Ectodermal cell (in vitro differentiated cells): ENCODE measurements around the gene TRIM25.

Experiments
- H3K27ac ChIP-seq: 2 replicates; pipeline ENCODE4 v1.7.0; 2013; ENCODE audit warnings: mild to moderate bottlenecking, low read depth, low read length; ENCODE audit not compliant: insufficient read depth, poor library complexity, severe bottlenecking
- H3K27me3 ChIP-seq: 2 replicates; pipeline ENCODE4 v1.7.0; 2013; ENCODE audit warnings: mild to moderate bottlenecking, low read length; ENCODE audit not compliant: insufficient read depth, control insufficient read depth, poor library complexity, severe bottlenecking
- H3K36me3 ChIP-seq: one replicate; pipeline ENCODE4 v1.7.0; 2013; ENCODE audit warnings: low read length; ENCODE audit not compliant: control insufficient read depth, insufficient read depth
- H3K4me1 ChIP-seq: one replicate; pipeline ENCODE4 v1.7.0; 2013; ENCODE audit warnings: low read length; ENCODE audit not compliant: control insufficient read depth, insufficient read depth
- H3K4me3 ChIP-seq: 2 replicates; pipeline ENCODE4 v1.7.0; 2013; ENCODE audit warnings: low read depth, low read length, control low read depth; ENCODE audit not compliant: insufficient read depth
- H3K9me3 ChIP-seq: 2 replicates; pipeline ENCODE4 v1.7.0; 2013; ENCODE audit warnings: mild to moderate bottlenecking, low read length, moderate library complexity; ENCODE audit not compliant: control insufficient read depth
- WGBS, 2 experiments: methylation state at CpG; one replicate each; pipeline ENCODE4 v1.1.7; 2013; ENCODE audit warnings: missing lambda C conversion rate in 2 of 2; 5-methylcytosine and 5-hydroxymethylcytosine counted together

TRIM25 gene

DNA sequence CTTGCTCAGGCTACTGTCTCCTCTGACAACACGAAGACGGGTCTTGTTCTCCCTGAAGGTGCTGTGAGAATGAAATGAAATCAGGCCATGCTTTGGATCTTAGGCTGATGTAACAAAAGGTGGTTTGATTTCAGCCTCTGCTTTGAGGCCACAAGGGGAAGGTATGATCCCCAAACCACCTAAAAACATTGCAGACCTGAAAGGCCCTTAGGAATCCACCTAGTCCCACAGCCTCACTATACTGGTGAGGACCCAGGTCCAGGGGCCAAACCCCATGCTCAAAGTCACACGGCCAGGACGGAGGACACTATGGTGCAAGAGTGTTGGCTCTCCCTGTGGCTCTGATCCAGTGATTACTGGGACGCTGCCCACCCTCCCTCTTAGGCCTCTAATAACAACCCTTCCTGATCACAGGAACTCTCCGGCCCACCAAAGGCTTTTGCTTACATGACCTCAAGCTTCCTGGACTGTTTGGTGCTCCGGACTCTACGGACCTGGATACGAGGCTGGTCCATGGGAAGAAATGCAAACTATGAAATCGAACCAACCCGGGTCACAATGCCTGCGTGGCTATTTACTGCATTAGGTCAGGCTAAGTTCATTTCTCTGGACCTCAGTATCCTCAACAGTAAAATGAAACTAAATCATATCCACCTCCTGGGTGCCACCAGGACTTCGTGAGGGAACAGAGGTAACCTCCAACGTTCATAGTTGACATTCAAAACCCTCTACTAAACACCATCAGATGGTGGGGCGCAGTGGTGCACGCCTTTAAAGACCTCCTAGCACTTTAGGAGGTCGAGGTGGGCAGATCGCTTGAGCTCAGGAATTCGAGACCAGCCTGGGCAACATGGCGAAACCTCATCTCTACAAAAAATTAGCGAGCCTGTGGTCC, 1.5 kb downstream of the TRIM25 start:
- Histone ChIP-seq H3K4me3 (no peak overlapping the region), H3K27me3 (peaks cover 38% of the 10 kb centered on the region), H3K36me3 (no peaks in the 10 kb centered on the region), H3K4me1 (peaks cover 6% of the 10 kb centered on the region), H3K9me3 (no peaks in the 10 kb centered on the region), H3K27ac (no peak overlapping the region)
- WGBS, 2 experiments = 93 to 94% methylated on average over 21 of the region's 21 CpGs

DNA sequence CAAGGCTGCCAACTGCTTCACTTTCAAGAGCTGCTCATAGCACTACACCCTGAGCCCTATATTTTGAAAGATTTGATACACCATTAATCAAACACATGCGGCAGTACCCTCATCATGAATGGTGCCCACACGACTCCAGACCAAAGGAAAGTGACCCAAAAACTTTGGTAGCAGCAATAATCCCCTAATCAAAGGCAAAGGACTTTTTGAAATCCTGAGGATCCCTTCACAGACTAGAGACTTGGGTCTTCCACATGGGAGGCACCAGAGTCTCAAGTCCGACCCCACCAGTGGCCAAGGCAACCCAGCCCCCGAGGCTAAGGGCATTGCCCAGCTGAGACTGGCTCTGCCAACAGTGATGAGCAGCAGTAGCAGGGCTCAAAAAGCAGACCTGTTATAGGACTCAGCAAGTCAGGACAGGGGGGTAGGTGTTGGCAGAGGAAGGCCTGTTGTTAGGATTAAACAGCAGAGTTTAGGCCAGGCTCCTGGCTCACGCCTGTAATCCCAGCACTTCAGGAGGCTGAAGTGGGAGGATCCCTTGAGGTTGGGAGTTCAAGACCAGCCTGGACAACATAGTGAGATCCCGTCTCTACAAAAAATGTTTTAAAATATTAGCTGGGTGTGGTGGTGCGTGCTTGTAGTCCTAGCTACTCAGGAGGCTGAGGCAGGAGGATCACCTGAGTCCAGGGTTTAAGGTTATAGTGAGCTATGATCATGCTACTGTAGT, 3.2 kb downstream of the TRIM25 start:
- Histone ChIP-seq H3K36me3 (no peaks in the 10 kb centered on the region), H3K27ac (no peak overlapping the region), H3K4me1 (peaks cover 6% of the 10 kb centered on the region), H3K4me3 (no peak overlapping the region), H3K27me3 (peaks cover 35% of the 10 kb centered on the region), H3K9me3 (no peaks in the 10 kb centered on the region)
- WGBS, 2 experiments = 78 to 81% methylated on average over 7 of the region's 7 CpGs

DNA sequence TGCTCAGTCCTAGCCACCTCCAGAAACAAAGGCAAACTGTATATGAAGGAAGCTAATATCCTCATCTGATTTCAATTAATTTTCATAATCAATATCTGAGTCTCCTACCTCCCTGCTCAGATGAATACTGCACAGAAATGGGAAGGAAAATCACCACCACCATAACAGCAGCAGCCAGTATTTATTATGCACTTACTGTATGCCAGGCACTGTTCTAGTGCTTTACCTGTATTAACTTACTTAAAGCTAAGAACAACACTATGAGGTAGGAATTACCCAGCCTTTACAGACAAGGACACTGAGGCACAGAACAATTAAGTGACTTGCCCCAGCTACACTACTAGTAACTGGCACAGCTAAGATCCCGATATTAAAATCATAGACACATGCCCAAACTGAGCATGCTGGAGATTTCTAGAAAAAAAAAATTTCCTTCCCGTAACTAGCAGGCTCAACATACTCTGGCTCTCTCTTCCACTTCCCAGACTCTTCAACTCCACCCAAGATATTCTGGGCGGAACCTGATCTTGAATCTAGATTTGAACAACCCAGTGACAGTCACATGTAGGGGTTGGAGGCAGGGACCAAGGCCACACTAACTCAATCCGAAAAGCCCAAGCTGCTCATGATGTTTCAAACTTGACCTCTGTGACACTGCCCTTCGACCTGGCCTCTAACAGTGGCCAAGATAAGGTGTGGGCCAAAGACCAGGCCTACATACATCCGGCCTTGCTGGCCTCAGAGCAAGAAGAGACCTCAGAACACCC, 3.9 kb downstream of the TRIM25 start:
- Histone ChIP-seq H3K36me3 (no peaks in the 10 kb centered on the region), H3K27me3 (peaks cover 27% of the 10 kb centered on the region), H3K9me3 (no peaks in the 10 kb centered on the region), H3K4me3 (no peak overlapping the region), H3K27ac (no peak overlapping the region), H3K4me1 (peaks cover 3% of the 10 kb centered on the region)
- WGBS, 2 experiments = 93 to 96% methylated on average over 6 of the region's 6 CpGs

DNA sequence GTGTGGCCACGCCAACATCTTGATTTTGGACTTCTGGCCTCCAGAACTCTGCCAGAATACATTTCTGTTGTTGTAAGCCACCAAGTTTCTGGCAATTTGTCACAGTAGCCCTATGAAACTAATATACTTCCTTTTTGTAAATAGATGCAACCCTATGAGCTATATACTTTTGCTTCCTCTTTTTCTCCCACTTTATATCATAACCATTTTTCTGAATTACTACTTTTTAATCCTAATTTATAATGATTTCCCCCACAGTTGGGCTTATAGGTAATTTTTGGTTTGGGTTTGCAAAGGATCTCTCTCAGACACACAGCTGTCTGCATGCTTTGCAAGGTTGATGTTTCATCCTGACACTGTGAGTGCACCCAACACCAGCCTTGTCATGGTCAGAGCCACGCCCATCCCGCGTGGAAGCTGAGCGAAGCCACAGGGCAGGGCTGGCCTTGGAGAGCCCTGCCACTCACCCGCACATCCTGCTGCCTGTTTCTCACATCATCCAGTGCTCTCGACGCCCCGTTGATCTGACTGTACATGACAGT, 5.8 kb downstream of the TRIM25 start:
- Histone ChIP-seq H3K4me3 (no peak overlapping the region), H3K27me3 (peaks cover 9% of the 10 kb centered on the region), H3K36me3 (peaks cover 5% of the 10 kb centered on the region), H3K9me3 (no peaks in the 10 kb centered on the region), H3K27ac (no peak overlapping the region), H3K4me1 (no peaks in the 10 kb centered on the region)
- 90 to 91% methylated on average over 9 of the region's 9 CpGs for WGBS, 2 experiments

DNA sequence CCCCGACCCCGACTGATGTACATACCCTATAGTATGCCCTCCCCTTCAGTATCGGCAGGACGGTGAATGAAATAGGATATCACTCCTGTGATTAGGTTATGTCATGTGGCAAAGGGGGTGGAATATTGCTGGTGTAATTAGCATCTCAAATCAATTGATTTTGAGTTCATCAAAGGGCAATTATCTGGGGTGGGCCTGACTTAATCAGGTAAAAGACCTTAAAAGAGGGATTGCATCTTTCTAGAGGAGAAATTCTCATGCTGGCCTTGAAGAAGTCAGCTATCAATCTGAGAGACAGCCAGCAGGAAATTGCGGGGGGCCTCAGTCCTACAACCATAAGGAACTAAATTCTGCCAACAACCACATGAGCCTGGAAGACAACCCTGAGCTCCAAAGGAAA, 10.3 kb downstream of the TRIM25 start:
- H3K4me3 ChIP-seq = no peak overlapping the region
- WGBS, 2 experiments = 95 to 99% methylated on average over 5 of the region's 5 CpGs
- H3K4me1 ChIP-seq = no peaks in the 10 kb centered on the region
- no peaks in the 10 kb centered on the region for H3K9me3 ChIP-seq
- no peaks in the 10 kb centered on the region for H3K27me3 ChIP-seq
- H3K36me3 ChIP-seq = peaks cover 5% of the 10 kb centered on the region
- no peak overlapping the region for H3K27ac ChIP-seq

DNA sequence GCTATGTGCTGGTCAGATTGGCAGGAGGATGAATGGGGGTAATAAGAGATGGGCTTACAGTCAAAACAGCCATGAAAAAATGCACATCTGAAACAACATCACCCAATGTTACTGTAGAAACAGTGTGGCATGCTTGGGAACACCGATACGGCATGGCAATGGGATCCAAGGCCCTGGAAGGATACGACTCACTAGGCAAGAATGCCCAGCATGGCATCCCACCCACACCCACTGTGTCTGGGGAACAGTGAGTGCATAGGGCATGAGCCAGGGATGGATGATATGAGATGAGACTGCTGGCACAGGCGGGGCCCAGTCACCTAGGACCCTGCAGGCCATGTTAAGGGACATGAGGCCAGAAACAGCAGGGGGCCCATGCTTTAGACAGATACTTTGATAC, 11.5 kb downstream of the TRIM25 start:
- H3K9me3 ChIP-seq = no peaks in the 10 kb centered on the region
- no peaks in the 10 kb centered on the region for H3K27me3 ChIP-seq
- 86 to 98% methylated on average over 4 of the region's 4 CpGs for WGBS, 2 experiments
- H3K36me3 ChIP-seq = peaks cover 5% of the 10 kb centered on the region
- no peaks in the 10 kb centered on the region for H3K4me1 ChIP-seq
- H3K27ac ChIP-seq = no peak overlapping the region
- H3K4me3 ChIP-seq = no peak overlapping the region

DNA sequence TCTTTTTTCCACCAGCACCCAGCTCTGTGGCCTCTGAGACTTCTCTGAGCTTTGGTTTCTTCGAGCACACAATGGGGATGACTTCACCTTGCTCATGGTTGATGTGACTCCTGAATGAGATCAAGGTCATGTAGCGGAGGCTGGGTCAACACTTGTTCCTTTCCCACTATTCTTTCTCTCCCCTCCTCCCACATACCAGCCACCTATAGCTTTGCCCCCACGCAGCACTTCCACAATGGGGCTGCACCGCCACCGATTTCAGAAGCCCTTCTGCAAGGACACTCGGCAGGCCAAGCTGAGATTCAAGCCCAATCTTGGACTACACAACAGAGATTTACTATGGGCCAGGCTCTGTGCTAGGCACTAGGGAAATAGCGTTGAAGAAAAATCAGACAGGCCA, 14.4 kb downstream of the TRIM25 start:
- H3K9me3 ChIP-seq = no peaks in the 10 kb centered on the region
- H3K4me1 ChIP-seq = peaks cover 9% of the 10 kb centered on the region
- H3K36me3 ChIP-seq = peaks cover 5% of the 10 kb centered on the region
- no peak overlapping the region for H3K4me3 ChIP-seq
- no peaks in the 10 kb centered on the region for H3K27me3 ChIP-seq
- 93 to 95% methylated on average over 7 of the region's 7 CpGs for WGBS, 2 experiments
- no peak overlapping the region for H3K27ac ChIP-seq

DNA sequence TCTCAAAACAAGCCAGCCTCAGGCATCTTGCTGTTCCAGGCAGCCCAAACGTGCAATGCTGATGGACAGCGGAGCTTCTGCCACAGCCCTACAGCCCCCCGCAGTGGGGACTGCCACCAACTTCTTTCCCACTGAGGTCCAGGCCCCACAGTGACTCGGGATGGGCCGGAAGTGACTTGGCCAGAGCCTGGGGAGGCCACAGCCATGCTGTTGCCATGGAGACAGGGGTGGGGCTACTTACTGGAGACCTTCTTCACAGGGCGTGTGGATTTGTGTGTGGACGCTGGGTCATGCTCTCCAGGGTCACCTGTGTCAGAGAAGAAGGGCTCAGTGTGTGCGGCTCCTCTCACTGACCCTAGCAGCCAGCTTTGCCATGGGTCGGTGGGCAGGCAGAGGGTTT, 15.0 kb downstream of the TRIM25 start:
- Histone ChIP-seq H3K4me3 (no peak overlapping the region), H3K36me3 (no peaks in the 10 kb centered on the region), H3K27me3 (no peaks in the 10 kb centered on the region), H3K4me1 (peaks cover 9% of the 10 kb centered on the region), H3K27ac (no peak overlapping the region), H3K9me3 (no peaks in the 10 kb centered on the region)
- 80 to 82% methylated on average over 9 of the region's 9 CpGs for WGBS, 2 experiments

DNA sequence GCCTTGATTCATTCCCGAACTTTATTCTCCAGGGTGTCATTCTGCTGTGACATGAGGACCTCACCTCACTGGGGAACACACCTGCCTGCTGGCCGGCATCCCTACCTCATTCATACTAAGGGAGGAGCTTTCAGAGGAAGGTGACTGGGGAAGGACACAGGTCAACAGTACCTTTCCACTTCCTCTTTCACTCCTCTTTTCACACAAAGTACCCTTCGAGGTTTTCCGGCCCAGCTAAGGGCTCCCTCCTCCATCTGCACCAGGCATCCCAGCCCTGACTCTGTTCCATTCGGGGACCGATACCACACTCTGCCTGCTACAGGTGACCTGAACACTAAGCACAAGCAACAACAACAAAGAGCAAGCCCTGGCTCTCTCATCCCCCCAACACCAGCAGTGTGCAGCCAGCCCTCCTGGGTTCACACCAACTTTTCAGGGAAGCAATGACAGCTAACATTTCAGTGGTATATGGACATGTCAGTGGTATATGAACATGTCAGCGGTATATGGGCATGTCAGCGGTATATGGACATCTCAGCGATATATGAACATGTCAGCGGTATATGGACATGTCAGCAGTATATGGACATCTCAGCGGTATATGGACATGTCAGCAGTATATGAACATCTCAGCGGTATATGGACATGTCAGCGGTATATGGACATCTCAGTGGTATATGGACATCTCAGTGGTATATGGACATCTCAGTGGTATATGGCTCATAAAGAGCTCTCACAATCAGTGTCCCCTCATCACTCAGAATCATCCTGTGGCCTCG, 16.0 kb downstream of the TRIM25 start:
- WGBS, 2 experiments = 93 to 94% methylated on average over 14 of the region's 14 CpGs
- H3K4me3 ChIP-seq = no peak overlapping the region

More for the DNA sequence above, 16.0 kb downstream of the TRIM25 start:
- no peaks in the 10 kb centered on the region for H3K27me3 ChIP-seq
- H3K4me1 ChIP-seq = peaks cover 9% of the 10 kb centered on the region
- no peaks in the 10 kb centered on the region for H3K9me3 ChIP-seq
- H3K27ac ChIP-seq = no peak overlapping the region
- H3K36me3 ChIP-seq = peaks cover 5% of the 10 kb centered on the region
